ENCODE results near the gene ACAD8. TPM values are rescaled to one million over a fixed set of nuclear protein-coding genes. Genes with fewer than 3 reads are reported as not detected.

The ACAD8 gene
- polyA plus RNA-seq, 1 donor (not counting 4 experiments of a cell fraction or from before 2014, with no cell fraction given) = 21.7 TPM

DNA sequence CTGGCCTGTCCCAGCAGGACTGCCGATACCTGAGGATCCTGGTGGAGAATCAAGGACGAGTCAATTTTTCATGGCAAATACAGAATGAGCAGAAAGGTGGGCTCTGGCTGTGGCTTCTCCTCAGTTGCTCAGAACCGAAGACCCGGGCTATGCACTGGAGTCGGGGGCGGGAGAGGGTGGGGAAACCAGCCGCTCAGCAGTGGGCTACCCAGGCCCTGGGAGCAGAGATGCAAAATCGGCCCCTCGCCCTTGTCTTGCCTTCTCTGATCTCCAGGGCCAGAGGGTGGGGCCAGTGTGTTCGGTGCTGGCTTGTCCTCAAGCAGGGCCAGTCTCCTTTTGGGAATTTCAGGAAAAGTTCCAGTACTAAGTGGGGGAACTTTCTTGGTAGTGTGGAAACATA lies 60.0 kb downstream of the ACAD8 start:
- H3K9ac ChIP-seq (ENCODE audit: control insufficient read depth, extremely low read depth, insufficient read depth, low read length) = no peak overlapping the region
- DNase-seq (ENCODE audit: low read depth, low spot score) = no peak
- no peak for TF ChIP-seq CTCF (optimal IDR thresholded peaks at IDR 0.05 in 1 of 3, IDR thresholded peaks at IDR 0.05 in 1 of 3, conservative IDR thresholded peaks at IDR 0.05 in 1 of 3; ENCODE audit: extremely low read depth in 1 of 3, insufficient read depth in 2 of 3, low read length in 3 of 3)
- TF ChIP-seq EZH2 (IDR thresholded peaks at IDR 0.05; ENCODE audit: low read length) = no peak
- no peaks in the 10 kb centered on the region for H3K79me2 ChIP-seq (ENCODE audit: control insufficient read depth, insufficient read depth, low read length)
- no peaks in the 10 kb centered on the region for H3K9me1 ChIP-seq (ENCODE audit: control insufficient read depth, extremely low read depth, insufficient read depth, low read length)
- no peaks in the 10 kb centered on the region for H3K27me3 ChIP-seq (ENCODE audit: control insufficient read depth, extremely low read depth, insufficient read depth, low read length)
- no peak overlapping the region for H2AFZ ChIP-seq (ENCODE audit: control insufficient read depth, low read length)
- no peak for FAIRE-seq
- no peaks in the 10 kb centered on the region for H3K9me3 ChIP-seq (ENCODE audit: control insufficient read depth, low read depth, low read length)
- dilution Hi-C loops (cut with MboI; ENCODE audit: extremely low pct_ligation_motif_present, low sequenced_read_pairs) = no loop called here
- no peak overlapping the region for H3K4me2 ChIP-seq (ENCODE audit: control insufficient read depth, extremely low read depth, insufficient read depth, low read depth, low read length)
- no peaks in the 10 kb centered on the region for H3K36me3 ChIP-seq (ENCODE audit: control insufficient read depth in 2 of 2, extremely low read depth in 1 of 2, insufficient read depth in 2 of 2, low read length in 2 of 2)
- no peak overlapping the region for H3K4me3 ChIP-seq (ENCODE audit: control insufficient read depth in 2 of 3, extremely low read depth in 1 of 3, insufficient read depth in 2 of 3, low read depth in 1 of 3, low read length in 3 of 3)
- H4K20me1 ChIP-seq (ENCODE audit: control insufficient read depth, extremely low read depth, insufficient read depth, low read length) = no peaks in the 10 kb centered on the region
- H3K4me1 ChIP-seq (ENCODE audit: control insufficient read depth, extremely low read depth, insufficient read depth, low read length) = no peaks in the 10 kb centered on the region
- no peak overlapping the region for H3K27ac ChIP-seq (ENCODE audit: control insufficient read depth, insufficient read depth, low read length)

- H3K27me3 ChIP-seq (ENCODE audit: control insufficient read depth, extremely low read depth, insufficient read depth, low read length) = no peaks in the 10 kb centered on the region
- H3K36me3 ChIP-seq (ENCODE audit: control insufficient read depth in 2 of 2, extremely low read depth in 1 of 2, insufficient read depth in 2 of 2, low read length in 2 of 2) = no peaks in the 10 kb centered on the region
- no peak overlapping the region for H3K4me3 ChIP-seq (ENCODE audit: control insufficient read depth in 2 of 3, extremely low read depth in 1 of 3, insufficient read depth in 2 of 3, low read depth in 1 of 3, low read length in 3 of 3)
- H3K27ac ChIP-seq (ENCODE audit: control insufficient read depth, insufficient read depth, low read length) = no peak overlapping the region
- DNase-seq (ENCODE audit: low read depth, low spot score) (no peak), FAIRE-seq (no peak)
- no peak overlapping the region for H2AFZ ChIP-seq (ENCODE audit: control insufficient read depth, low read length)
- no peaks in the 10 kb centered on the region for H3K9me3 ChIP-seq (ENCODE audit: control insufficient read depth, low read depth, low read length)
- dilution Hi-C loops (cut with MboI; ENCODE audit: extremely low pct_ligation_motif_present, low sequenced_read_pairs) = no loop called here
- H3K9me1 ChIP-seq (ENCODE audit: control insufficient read depth, extremely low read depth, insufficient read depth, low read length) = no peaks in the 10 kb centered on the region
- TF ChIP-seq CTCF (optimal IDR thresholded peaks at IDR 0.05 in 1 of 3, IDR thresholded peaks at IDR 0.05 in 1 of 3, conservative IDR thresholded peaks at IDR 0.05 in 1 of 3; ENCODE audit: extremely low read depth in 1 of 3, insufficient read depth in 2 of 3, low read length in 3 of 3) = peak in 1 of 3 experiments; percentile 8
- no peak for TF ChIP-seq EZH2 (IDR thresholded peaks at IDR 0.05; ENCODE audit: low read length)
- no peaks in the 10 kb centered on the region for H3K4me1 ChIP-seq (ENCODE audit: control insufficient read depth, extremely low read depth, insufficient read depth, low read length)
- no peaks in the 10 kb centered on the region for H3K79me2 ChIP-seq (ENCODE audit: control insufficient read depth, insufficient read depth, low read length)
- H3K9ac ChIP-seq (ENCODE audit: control insufficient read depth, extremely low read depth, insufficient read depth, low read length) = no peak overlapping the region
- no peak overlapping the region for H3K4me2 ChIP-seq (ENCODE audit: control insufficient read depth, extremely low read depth, insufficient read depth, low read depth, low read length)
- H4K20me1 ChIP-seq (ENCODE audit: control insufficient read depth, extremely low read depth, insufficient read depth, low read length) = no peaks in the 10 kb centered on the region
These were observed 60.6 kb downstream of the ACAD8 start for GRCh38 chr11:134313821-134314607.

Other genes starting within 250 kb of the ACAD8 start
- 5.5 to 17.0 TPM (median 11.4 TPM) in 3 replicates for gene JAM3, start 184.5 kb upstream of the ACAD8 start, polyA plus RNA-seq
- gene NCAPD3, start 29.6 kb upstream of the ACAD8 start, polyA plus RNA-seq = 16.6 to 23.0 TPM (median 21.4 TPM) in 3 replicates
- gene VPS26B, start 28.9 kb upstream of the ACAD8 start, polyA plus RNA-seq = 43.2 to 50.2 TPM (median 46.9 TPM) in 3 replicates
- gene THYN1, start 216 bp upstream of the ACAD8 start, polyA plus RNA-seq = 33.9 to 47.9 TPM (median 45.8 TPM) in 3 replicates
- 2.2 to 4.6 TPM (median 3.0 TPM) in 3 replicates for gene GLB1L3, start 22.8 kb downstream of the ACAD8 start, polyA plus RNA-seq
- 4.0 to 5.1 TPM (median 4.3 TPM) in 3 replicates for gene GLB1L2, start 78.4 kb downstream of the ACAD8 start, polyA plus RNA-seq
- gene B3GAT1, start 158.7 kb downstream of the ACAD8 start, polyA plus RNA-seq = 0.04 to 0.11 TPM (median 0.04 TPM) in 3 replicates

Data from keratinocyte (primary cell).